GM18517 (cell line): ENCODE measurements around the gene HDDC3.

Source experiments
- ATAC-seq: cut with Tn5 transposase; IDR thresholded peaks from one replicate; pipeline ENCODE4 v1.9.1; 2021; ENCODE audit warnings: mild to moderate bottlenecking, moderate library complexity; ENCODE audit not compliant: unreplicated experiment

Gene HDDC3

DNA sequence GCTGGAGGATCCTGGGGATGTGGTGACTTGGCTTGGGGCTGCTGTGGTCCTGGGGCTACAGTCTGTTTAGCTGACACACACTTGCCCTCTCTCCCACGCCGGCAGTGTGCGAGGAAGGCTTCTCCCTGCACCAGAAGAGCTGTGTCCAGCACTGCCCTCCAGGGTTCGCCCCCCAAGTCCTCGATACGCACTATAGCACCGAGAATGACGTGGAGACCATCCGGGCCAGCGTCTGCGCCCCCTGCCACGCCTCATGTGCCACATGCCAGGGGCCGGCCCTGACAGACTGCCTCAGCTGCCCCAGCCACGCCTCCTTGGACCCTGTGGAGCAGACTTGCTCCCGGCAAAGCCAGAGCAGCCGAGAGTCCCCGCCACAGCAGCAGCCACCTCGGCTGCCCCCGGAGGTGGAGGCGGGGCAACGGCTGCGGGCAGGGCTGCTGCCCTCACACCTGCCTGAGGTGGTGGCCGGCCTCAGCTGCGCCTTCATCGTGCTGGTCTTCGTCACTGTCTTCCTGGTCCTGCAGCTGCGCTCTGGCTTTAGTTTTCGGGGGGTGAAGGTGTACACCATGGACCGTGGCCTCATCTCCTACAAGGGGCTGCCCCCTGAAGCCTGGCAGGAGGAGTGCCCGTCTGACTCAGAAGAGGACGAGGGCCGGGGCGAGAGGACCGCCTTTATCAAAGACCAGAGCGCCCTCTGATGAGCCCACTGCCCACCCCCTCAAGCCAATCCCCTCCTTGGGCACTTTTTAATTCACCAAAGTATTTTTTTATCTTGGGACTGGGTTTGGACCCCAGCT is 51.0 kb downstream of the HDDC3 start:
- no peak for ATAC-seq

- ATAC-seq, result no peak
These were observed 51.8 kb downstream of the HDDC3 start for GRCh38 chr15:90880381-90881145.
